Tibial nerve (tissue), 4 donors: ENCODE results near the gene USHBP1. TPM values are rescaled to one million over a fixed set of nuclear protein-coding genes. Genes with fewer than 3 reads are reported as not detected.
A peak's percentile ranks its signal among the peaks of the same experiment; 100 is the strongest.

ENCODE experiments used
- DNase-seq, 2 donors: peaks; one replicate each; pipeline ENCODE4 v3.0.0-alpha.2; 2019; ENCODE audit warnings: low spot score in 2 of 2
- H3K27ac ChIP-seq, 4 donors: fragments of 200-600 bp; sonication (generic) in 3 of 4; one replicate each; pipeline ENCODE4 v1.5.1; 2017 to 2019; ENCODE audit warnings: mild to moderate bottlenecking in 1 of 4
- H3K27me3 ChIP-seq, 2 donors: fragments of 200-600 bp; sonication (generic) in 1 of 2; one replicate each; pipeline versions ENCODE4 v1.5.1 to v1.6.0; 2017 to 2019
- H3K36me3 ChIP-seq, 3 donors: fragments of 200-600 bp; sonication (generic); one replicate each; pipeline ENCODE4 v1.5.1; 2018 to 2019
- H3K4me1 ChIP-seq, 4 donors: fragments of 200-600 bp; sonication (generic) in 3 of 4; one replicate each; pipeline ENCODE4 v1.5.1; 2017 to 2019
- H3K4me3 ChIP-seq, 4 donors: fragments of 200-600 bp; sonication (generic) in 3 of 4; one replicate each; pipeline ENCODE4 v1.5.1; 2017 to 2019; ENCODE audit warnings: mild to moderate bottlenecking in 1 of 4, moderate library complexity in 1 of 4
- H3K9me3 ChIP-seq, 4 donors: fragments of 200-600 bp; sonication (generic) in 3 of 4; one replicate each; pipeline ENCODE4 v1.5.1; 2017 to 2019
- CTCF ChIP-seq, 5 experiments: fragments of 200-600 bp in 3 of 5; fragments of 450-650 bp in 2 of 5; sonication (generic) in 3 of 5; IDR thresholded peaks; one replicate each; pipeline ENCODE4 v1.5.1; 2016 to 2019; ENCODE audit warnings: antibody characterized with exemption in 5 of 5, mild to moderate bottlenecking in 3 of 5, moderate library complexity in 2 of 5
- EP300 ChIP-seq, 2 donors: sonication (generic); formaldehyde crosslinking; IDR thresholded peaks; one replicate each; pipeline ENCODE4 v1.6.1; 2017; ENCODE audit warnings: antibody characterized with exemption in 2 of 2, mild to moderate bottlenecking in 1 of 2
- POLR2A ChIP-seq, 2 donors: fragments of 450-650 bp; IDR thresholded peaks; one replicate each; pipeline ENCODE4 v1.6.1; 2017; ENCODE audit warnings: antibody characterized with exemption in 2 of 2, mild to moderate bottlenecking in 2 of 2, moderate library complexity in 2 of 2
- WGBS, 2 donors: methylation state at CpG; one replicate each; pipeline ENCODE4 v1.1.5; 2018; 5-methylcytosine and 5-hydroxymethylcytosine counted together
- total RNA-seq, 4 donors: library from RNA; depleted of rRNA; stranded (reverse); fragments of >200 nt; gene quantifications; one replicate each; pipeline ENCODE4 v1.1.0, GENCODE V29; 2016

Gene USHBP1
- total RNA-seq, 4 donors from 2014 or later: 3.1 to 29.4 (median 17.5) TPM

GRCh38 chr19:17248011-17248776 is 16.4 kb downstream of the USHBP1 start:
- H3K27ac ChIP-seq: peak overlapping the region in 3 of 4 donors; percentile 52 to 86 (median 64)
- TF ChIP-seq CTCF (IDR thresholded peaks at IDR 0.05) (no peak), POLR2A (IDR thresholded peaks at IDR 0.05) (no peak), EP300 (IDR thresholded peaks at IDR 0.05) (no peak)

GRCh38 chr19:17246681-17247425 is 17.7 kb downstream of the USHBP1 start:
- 9 to 15% methylated on average over 20 of the region's 21 CpGs for whole genome bisulfite sequencing, 2 donors
- Histone ChIP-seq H3K27me3 (no peaks in the 10 kb centered on the region), H3K4me3 (peak overlapping the region; percentile 52 to 76 (median 66)), H3K27ac (peak overlapping the region; percentile 39 to 93 (median 86)), H3K36me3 (no peaks in the 10 kb centered on the region), H3K9me3 (no peaks in the 10 kb centered on the region), H3K4me1 (peaks cover 0 to 59% (median 34%) of the 10 kb centered on the region in 4 donors)
- TF ChIP-seq CTCF (IDR thresholded peaks at IDR 0.05): no peak
- no peak for TF ChIP-seq POLR2A (IDR thresholded peaks at IDR 0.05)
- TF ChIP-seq EP300 (IDR thresholded peaks at IDR 0.05): no peak
- DNase-seq: peak in 1 of 2 donors; percentile 28

More at GRCh38 chr19:17248011-17248776, 16.4 kb downstream of the USHBP1 start:
- 53 to 58% methylated on average over 20 to 21 of the region's 21 CpGs for WGBS, 2 donors
- Histone ChIP-seq H3K9me3 (no peaks in the 10 kb centered on the region), H3K36me3 (no peaks in the 10 kb centered on the region), H3K4me3 (no peak overlapping the region), H3K27me3 (no peaks in the 10 kb centered on the region), H3K4me1 (peaks cover 0 to 45% (median 21%) of the 10 kb centered on the region in 4 donors)
- DNase-seq: no peak

GRCh38 chr19:17245535-17245984 is 19.0 kb downstream of the USHBP1 start, which contains the start of gene NR2F6:
NR2F6 (minus strand) TSS chr19:17245919; CDS start chr19:17245220, 699 bp downstream.
- peak within 1 kb of the TSS; percentile 43 to 93 (median 86) for H3K27ac ChIP-seq
- peaks cover 0 to 66% (median 37%) of the 10 kb centered on the region in 4 donors for H3K4me1 ChIP-seq

GRCh38 chr19:17244618-17245534 is 19.7 kb downstream of the USHBP1 start:
- WGBS, 2 donors: 0 to 1% methylated on average over 26 to 39 of the region's 100 CpGs
- Histone ChIP-seq H3K36me3 (peaks cover 0 to 10% (median 0%) of the 10 kb centered on the region in 3 donors), H3K27ac (peak overlapping the region; percentile 43 to 87 (median 84)), H3K4me1 (peaks cover 0 to 66% (median 37%) of the 10 kb centered on the region in 4 donors), H3K9me3 (no peaks in the 10 kb centered on the region), H3K4me3 (peak overlapping the region; percentile 66 to 86 (median 72)), H3K27me3 (no peaks in the 10 kb centered on the region)
- TF ChIP-seq EP300 (IDR thresholded peaks at IDR 0.05) (no peak), CTCF (IDR thresholded peaks at IDR 0.05) (no peak), POLR2A (IDR thresholded peaks at IDR 0.05) (no peak)
- DNase-seq: no peak

More at GRCh38 chr19:17245535-17245984, 19.0 kb downstream of the USHBP1 start, which contains the start of gene NR2F6:
- H3K27me3 ChIP-seq: no peaks in the 10 kb centered on the region
- peaks cover 0 to 4% (median 0%) of the 10 kb centered on the region in 3 donors for H3K36me3 ChIP-seq
- H3K4me3 ChIP-seq: peak within 1 kb of the TSS; percentile 66 to 86 (median 72)
- TF ChIP-seq CTCF (IDR thresholded peaks at IDR 0.05) (no peak), POLR2A (IDR thresholded peaks at IDR 0.05) (peak in 1 of 2 donors; percentile 46)
- H3K9me3 ChIP-seq: no peaks in the 10 kb centered on the region
- DNase-seq: no peak
- 0 to 1% methylated on average over 19 to 45 of the region's 72 CpGs for WGBS, 2 donors
